Measurements from ENCODE around the gene EIF2D. TPM values are rescaled to one million over a fixed set of nuclear protein-coding genes. Genes with fewer than 3 reads are reported as not detected.
A peak's percentile ranks its signal among the peaks of the same experiment; 100 is the strongest.

EIF2D gene
- total and polyA plus RNA-seq, 2 of the 13 experiments (the other 11 are each of a cell fraction or from before 2014, with no cell fraction given), result 45.1 to 64.9 TPM

DNA sequence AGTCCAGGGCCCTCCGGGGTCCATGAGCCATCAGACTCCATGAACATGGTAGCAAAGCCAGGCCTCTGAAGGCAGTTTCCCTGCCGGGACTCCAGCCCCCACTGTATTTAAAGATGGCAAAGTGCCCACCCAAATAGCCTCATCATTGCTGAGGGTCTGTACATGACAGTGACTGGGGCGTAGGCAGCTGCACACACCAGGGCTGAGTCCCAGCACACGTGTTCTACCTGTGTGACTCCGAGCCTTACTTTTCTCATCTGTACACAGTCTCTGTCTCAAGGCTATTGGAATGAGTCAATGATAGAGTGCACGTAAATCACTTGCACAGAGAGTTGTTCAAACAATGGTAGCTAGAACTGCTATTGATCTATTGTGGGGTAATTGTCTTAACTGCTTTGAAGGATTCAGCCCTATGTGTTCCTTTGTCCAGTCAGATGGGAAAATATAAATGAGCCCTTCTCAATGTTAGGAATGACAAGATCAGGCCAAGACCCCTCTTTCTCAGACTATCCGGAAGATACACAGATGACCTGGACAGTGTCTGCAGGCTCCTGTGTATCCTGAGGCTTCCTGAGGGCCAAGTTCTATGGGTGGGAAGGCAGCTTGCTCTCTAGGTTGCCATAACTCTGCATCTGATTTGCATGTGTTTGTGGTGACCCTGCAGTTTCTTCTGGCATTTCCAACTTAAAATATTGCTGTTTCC, 56.1 kb downstream of the EIF2D start (continued):
- no peak for TF ChIP-seq SNAI1 (CRISPR knock-in tag; IDR thresholded peaks at IDR 0.05; ENCODE audit: borderline replicate concordance)
- TF ChIP-seq NFATC3 (CRISPR knock-in tag; IDR thresholded peaks at IDR 0.05), result no peak
- no peak for TF ChIP-seq SP5 (CRISPR knock-in tag; IDR thresholded peaks at IDR 0.05; ENCODE audit: borderline replicate concordance, low read depth)
- no peak for TF ChIP-seq FOXA1 (IDR thresholded peaks at IDR 0.05)
- peak; percentile 38; the same call in 1 of the 2 replicates for TF ChIP-seq FOXA1 (CRISPR knock-in tag; IDR thresholded peaks at IDR 0.05)
- TF ChIP-seq, protein P1, sequence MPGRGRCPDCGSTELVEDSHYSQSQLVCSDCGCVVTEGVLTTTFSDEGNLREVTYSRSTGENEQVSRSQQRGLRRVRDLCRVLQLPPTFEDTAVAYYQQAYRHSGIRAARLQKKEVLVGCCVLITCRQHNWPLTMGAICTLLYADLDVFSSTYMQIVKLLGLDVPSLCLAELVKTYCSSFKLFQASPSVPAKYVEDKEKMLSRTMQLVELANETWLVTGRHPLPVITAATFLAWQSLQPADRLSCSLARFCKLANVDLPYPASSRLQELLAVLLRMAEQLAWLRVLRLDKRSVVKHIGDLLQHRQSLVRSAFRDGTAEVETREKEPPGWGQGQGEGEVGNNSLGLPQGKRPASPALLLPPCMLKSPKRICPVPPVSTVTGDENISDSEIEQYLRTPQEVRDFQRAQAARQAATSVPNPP (CRISPR knock-in tag; IDR thresholded peaks at IDR 0.05), result no peak
- no peak for TF ChIP-seq SIN3A (IDR thresholded peaks at IDR 0.05; ENCODE audit: borderline replicate concordance, low read depth, low read length)
- TF ChIP-seq, protein P2, sequence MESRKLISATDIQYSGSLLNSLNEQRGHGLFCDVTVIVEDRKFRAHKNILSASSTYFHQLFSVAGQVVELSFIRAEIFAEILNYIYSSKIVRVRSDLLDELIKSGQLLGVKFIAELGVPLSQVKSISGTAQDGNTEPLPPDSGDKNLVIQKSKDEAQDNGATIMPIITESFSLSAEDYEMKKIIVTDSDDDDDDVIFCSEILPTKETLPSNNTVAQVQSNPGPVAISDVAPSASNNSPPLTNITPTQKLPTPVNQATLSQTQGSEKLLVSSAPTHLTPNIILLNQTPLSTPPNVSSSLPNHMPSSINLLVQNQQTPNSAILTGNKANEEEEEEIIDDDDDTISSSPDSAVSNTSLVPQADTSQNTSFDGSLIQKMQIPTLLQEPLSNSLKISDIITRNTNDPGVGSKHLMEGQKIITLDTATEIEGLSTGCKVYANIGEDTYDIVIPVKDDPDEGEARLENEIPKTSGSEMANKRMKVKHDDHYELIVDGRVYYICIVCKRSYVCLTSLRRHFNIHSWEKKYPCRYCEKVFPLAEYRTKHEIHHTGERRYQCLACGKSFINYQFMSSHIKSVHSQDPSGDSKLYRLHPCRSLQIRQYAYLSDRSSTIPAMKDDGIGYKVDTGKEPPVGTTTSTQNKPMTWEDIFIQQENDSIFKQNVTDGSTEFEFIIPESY (CRISPR knock-in tag; IDR thresholded peaks at IDR 0.05), result no peak
- no peak for TF ChIP-seq ZNF253 (CRISPR knock-in tag; IDR thresholded peaks at IDR 0.05; ENCODE audit: borderline replicate concordance)
- no peak for TF ChIP-seq THYN1 (CRISPR knock-in tag; IDR thresholded peaks at IDR 0.05; ENCODE audit: borderline replicate concordance, low read depth)
- TF ChIP-seq ZMYM2 (CRISPR knock-in tag; IDR thresholded peaks at IDR 0.05), result no peak
- no peak for TF ChIP-seq AKAP8 (CRISPR knock-in tag; IDR thresholded peaks at IDR 0.05)
- no peak for TF ChIP-seq KDM5A (IDR thresholded peaks at IDR 0.05; ENCODE audit: borderline replicate concordance, low read length)
- TF ChIP-seq, protein P3, sequence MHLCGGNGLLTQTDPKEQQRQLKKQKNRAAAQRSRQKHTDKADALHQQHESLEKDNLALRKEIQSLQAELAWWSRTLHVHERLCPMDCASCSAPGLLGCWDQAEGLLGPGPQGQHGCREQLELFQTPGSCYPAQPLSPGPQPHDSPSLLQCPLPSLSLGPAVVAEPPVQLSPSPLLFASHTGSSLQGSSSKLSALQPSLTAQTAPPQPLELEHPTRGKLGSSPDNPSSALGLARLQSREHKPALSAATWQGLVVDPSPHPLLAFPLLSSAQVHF (CRISPR knock-in tag; IDR thresholded peaks at IDR 0.05), result no peak
- TF ChIP-seq ZNF644 (CRISPR knock-in tag; IDR thresholded peaks at IDR 0.05; ENCODE audit: low read depth), result 0 out of 2 replicates have a peak, but pooled peaks have one; percentile 28
- no peak for TF ChIP-seq MEIS1 (CRISPR knock-in tag; IDR thresholded peaks at IDR 0.05; ENCODE audit: borderline replicate concordance)
- no peak for TF ChIP-seq NFE2L1 (CRISPR knock-in tag; IDR thresholded peaks at IDR 0.05; ENCODE audit: borderline replicate concordance)
- TF ChIP-seq, protein P4, sequence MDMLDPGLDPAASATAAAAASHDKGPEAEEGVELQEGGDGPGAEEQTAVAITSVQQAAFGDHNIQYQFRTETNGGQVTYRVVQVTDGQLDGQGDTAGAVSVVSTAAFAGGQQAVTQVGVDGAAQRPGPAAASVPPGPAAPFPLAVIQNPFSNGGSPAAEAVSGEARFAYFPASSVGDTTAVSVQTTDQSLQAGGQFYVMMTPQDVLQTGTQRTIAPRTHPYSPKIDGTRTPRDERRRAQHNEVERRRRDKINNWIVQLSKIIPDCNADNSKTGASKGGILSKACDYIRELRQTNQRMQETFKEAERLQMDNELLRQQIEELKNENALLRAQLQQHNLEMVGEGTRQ (IDR thresholded peaks at IDR 0.05; ENCODE audit: low read depth, low read length), result 0 out of 2 replicates have a peak, but pooled peaks have one; percentile 9
- TF ChIP-seq, protein P4 (CRISPR knock-in tag; IDR thresholded peaks at IDR 0.05; ENCODE audit: borderline replicate concordance), result no peak
- TF ChIP-seq TAF15 (IDR thresholded peaks at IDR 0.05; ENCODE audit: low read depth, low read length, poor library complexity, severe bottlenecking), result no peak
- TF ChIP-seq NFYC (CRISPR knock-in tag; IDR thresholded peaks at IDR 0.05), result no peak
- peak; percentile 25; the same call in 1 of the 2 replicates for TF ChIP-seq SMYD3 (CRISPR knock-in tag; IDR thresholded peaks at IDR 0.05)
- TF ChIP-seq ZNF382 (CRISPR knock-in tag; IDR thresholded peaks at IDR 0.05; ENCODE audit: borderline replicate concordance), result no peak
- TF ChIP-seq ZBTB20 (CRISPR knock-in tag; IDR thresholded peaks at IDR 0.05; ENCODE audit: borderline replicate concordance, low read depth), result no peak
- TF ChIP-seq REPIN1 (CRISPR knock-in tag; IDR thresholded peaks at IDR 0.05; ENCODE audit: borderline replicate concordance, low read depth), result no peak
